ENCODE results near the gene PLEKHG4.

DNA sequence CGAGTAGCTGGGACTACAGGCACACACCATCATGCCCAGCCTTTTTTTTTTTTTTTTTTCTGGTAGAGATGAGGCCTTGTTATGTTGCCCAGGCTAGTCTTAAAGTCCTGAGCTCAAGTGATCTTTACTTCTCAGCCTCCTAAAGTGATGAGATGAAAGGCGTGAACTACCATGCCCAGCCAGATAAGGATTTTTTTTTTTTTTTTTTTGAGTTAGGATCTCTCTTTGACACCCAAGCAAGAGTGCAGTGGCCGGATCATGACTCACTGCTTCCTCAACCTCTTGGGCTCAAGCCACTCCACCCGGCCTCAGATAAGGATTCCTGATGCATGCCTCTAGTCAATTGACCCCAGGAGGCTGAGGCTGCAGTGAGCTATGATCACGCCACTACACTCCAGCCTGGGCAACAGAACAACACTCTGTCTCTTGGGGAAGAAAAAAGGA is 11.2 kb upstream of the PLEKHG4 start:
- TF ChIP-seq, protein P1, sequence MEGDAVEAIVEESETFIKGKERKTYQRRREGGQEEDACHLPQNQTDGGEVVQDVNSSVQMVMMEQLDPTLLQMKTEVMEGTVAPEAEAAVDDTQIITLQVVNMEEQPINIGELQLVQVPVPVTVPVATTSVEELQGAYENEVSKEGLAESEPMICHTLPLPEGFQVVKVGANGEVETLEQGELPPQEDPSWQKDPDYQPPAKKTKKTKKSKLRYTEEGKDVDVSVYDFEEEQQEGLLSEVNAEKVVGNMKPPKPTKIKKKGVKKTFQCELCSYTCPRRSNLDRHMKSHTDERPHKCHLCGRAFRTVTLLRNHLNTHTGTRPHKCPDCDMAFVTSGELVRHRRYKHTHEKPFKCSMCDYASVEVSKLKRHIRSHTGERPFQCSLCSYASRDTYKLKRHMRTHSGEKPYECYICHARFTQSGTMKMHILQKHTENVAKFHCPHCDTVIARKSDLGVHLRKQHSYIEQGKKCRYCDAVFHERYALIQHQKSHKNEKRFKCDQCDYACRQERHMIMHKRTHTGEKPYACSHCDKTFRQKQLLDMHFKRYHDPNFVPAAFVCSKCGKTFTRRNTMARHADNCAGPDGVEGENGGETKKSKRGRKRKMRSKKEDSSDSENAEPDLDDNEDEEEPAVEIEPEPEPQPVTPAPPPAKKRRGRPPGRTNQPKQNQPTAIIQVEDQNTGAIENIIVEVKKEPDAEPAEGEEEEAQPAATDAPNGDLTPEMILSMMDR (IDR thresholded peaks at IDR 0.05) = no peak
- no peak for TF ChIP-seq POLR2AphosphoS5 (IDR thresholded peaks at IDR 0.05)
